HG02981 (cell line): Measurements from ENCODE around the gene COMT.

ENCODE experiments used
- ATAC-seq: cut with Tn5 transposase; IDR thresholded peaks from one replicate; pipeline ENCODE4 v1.9.1; 2021; ENCODE audit warnings: mild to moderate bottlenecking, moderate library complexity; ENCODE audit not compliant: unreplicated experiment

The COMT gene

GRCh38 chr22:19955241-19956128, 13.9 kb downstream of the COMT start:
- ATAC-seq, result no peak

GRCh38 chr22:19957445-19957844, 15.9 kb downstream of the COMT start:
- ATAC-seq, result no peak

- ATAC-seq, result no peak
These were observed 16.8 kb downstream of the COMT start for GRCh38 chr22:19958083-19959042.

- ATAC-seq, result no peak
These were observed 17.5 kb downstream of the COMT start for GRCh38 chr22:19959043-19959586.

- no peak for ATAC-seq
These were observed 18.3 kb downstream of the COMT start for GRCh38 chr22:19959587-19960490.

GRCh38 chr22:19960491-19961200, 19.1 kb downstream of the COMT start:
- ATAC-seq, result no peak

- ATAC-seq, result no peak
These were observed 19.6 kb downstream of the COMT start for GRCh38 chr22:19961201-19961580.

- no peak for ATAC-seq
These were observed 20.3 kb downstream of the COMT start for GRCh38 chr22:19961868-19962245.

- no peak for ATAC-seq
These were observed 20.8 kb downstream of the COMT start for GRCh38 chr22:19962246-19962908.

- no peak for ATAC-seq
These were observed 21.6 kb downstream of the COMT start for GRCh38 chr22:19962909-19963806.

GRCh38 chr22:19963863-19964642, 22.5 kb downstream of the COMT start:
- no peak for ATAC-seq

GRCh38 chr22:19964701-19965386, 23.3 kb downstream of the COMT start:
- ATAC-seq, result no peak

GRCh38 chr22:19965771-19966709, 24.5 kb downstream of the COMT start:
- ATAC-seq, result no peak

GRCh38 chr22:19966908-19967750, 25.6 kb downstream of the COMT start:
- no peak for ATAC-seq
